Choroid plexus epithelial cell (primary cell): ENCODE measurements around the gene WDR6.

ENCODE experiments used
- DNase-seq: peaks from one replicate; pipeline ENCODE4 v3.0.0-alpha.2; 2010; ENCODE audit warnings: low read depth
- H3K4me3 ChIP-seq: 2 replicates; pipeline ENCODE4 v1.5.1; 2011; ENCODE audit warnings: low read depth, mild to moderate bottlenecking, control low read depth, low read length, moderate library complexity
- TF ChIP-seq, protein P1 (sequence below): conservative IDR thresholded peaks from 2 replicates; pipeline ENCODE4 v1.5.1; 2011; ENCODE audit warnings: low read depth, mild to moderate bottlenecking, control low read depth, inconsistent platforms, low read length, moderate library complexity

Gene WDR6

DNA sequence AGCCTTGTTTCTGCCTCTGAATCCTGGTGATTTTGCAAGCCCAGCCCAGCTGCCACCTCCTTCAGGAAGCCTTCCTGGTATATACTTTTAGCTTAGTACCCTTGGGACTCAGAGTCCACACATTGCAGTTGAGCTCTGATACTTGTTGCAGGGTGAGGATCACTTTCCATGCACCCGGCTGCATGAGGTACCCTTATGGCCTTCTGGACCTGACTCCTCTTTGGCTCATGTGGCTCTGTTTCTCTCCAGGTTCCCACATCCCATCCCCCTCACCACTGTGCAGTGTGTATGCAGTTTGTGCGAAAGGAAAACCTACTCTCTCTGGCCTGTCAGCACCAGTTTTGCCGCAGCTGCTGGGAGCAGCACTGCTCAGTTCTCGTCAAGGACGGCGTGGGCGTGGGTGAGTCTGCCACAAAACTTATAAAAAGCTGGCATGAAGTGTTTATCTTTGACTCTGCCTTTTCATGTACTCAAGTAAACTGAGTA, 40.3 kb upstream of the WDR6 start:
- H3K4me3 ChIP-seq: no peak overlapping the region
- DNase-seq: no peak
- TF ChIP-seq, protein P1, sequence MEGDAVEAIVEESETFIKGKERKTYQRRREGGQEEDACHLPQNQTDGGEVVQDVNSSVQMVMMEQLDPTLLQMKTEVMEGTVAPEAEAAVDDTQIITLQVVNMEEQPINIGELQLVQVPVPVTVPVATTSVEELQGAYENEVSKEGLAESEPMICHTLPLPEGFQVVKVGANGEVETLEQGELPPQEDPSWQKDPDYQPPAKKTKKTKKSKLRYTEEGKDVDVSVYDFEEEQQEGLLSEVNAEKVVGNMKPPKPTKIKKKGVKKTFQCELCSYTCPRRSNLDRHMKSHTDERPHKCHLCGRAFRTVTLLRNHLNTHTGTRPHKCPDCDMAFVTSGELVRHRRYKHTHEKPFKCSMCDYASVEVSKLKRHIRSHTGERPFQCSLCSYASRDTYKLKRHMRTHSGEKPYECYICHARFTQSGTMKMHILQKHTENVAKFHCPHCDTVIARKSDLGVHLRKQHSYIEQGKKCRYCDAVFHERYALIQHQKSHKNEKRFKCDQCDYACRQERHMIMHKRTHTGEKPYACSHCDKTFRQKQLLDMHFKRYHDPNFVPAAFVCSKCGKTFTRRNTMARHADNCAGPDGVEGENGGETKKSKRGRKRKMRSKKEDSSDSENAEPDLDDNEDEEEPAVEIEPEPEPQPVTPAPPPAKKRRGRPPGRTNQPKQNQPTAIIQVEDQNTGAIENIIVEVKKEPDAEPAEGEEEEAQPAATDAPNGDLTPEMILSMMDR: no peak

DNA sequence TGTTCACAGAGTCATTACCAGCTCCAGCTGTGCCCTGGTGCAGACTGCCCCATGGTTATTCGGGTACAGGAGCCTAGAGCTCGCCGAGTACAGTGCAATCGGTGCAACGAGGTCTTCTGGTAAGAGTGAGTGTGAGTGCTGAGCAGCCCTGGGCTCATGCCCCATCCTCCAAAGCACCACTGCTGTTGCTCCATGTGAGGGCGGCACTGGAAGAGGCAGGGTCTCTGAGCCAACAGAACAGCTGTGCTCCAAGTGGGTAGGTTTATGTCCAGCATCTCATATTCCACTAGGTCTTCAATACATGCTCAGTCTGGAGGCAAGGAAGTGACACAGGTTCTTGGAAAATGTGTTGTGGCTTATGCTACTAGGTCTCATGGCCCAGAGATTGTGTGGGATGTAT, 36.6 kb upstream of the WDR6 start:
- DNase-seq: no peak
- no peak overlapping the region for H3K4me3 ChIP-seq
- TF ChIP-seq, protein P1: no peak

DNA sequence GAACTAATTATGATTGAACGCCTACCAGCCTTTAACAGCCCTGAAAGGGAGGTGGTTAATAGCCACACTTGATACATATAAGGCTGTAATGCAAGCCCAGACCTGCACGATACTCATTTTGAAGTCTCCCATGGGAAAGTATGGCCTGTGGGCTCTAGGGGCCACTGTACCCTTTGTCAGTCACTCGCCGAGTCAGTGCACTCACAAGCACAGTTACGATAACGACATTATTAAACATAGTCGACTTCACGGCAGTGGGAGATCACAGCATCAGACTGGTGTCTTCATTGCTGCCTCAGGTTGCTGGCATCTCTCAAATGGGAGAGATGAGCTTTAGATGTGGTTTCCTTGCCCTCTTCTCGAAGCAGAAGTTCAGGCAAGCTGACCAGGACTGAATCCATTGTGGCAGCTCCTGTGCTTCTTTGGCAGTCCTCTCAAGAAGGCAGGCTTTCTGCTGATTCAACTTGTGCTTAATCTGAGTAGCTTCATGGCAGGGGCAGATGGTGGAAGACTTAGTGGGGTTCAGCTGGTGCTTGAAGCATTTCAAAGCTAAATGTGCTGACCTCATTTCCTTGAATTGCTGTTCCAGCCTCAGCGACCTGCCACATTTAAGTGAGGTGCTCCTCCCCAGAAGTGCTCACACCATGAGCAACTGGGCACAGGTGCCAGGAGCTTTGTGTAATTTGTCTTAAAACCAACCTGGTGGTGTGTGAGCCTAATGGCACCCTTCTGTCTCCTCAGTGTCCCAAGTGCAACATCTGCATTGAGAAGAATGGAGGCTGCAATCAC, 32.9 kb upstream of the WDR6 start:
- DNase-seq: no peak
- H3K4me3 ChIP-seq: no peak overlapping the region
- TF ChIP-seq, protein P1: no peak

DNA sequence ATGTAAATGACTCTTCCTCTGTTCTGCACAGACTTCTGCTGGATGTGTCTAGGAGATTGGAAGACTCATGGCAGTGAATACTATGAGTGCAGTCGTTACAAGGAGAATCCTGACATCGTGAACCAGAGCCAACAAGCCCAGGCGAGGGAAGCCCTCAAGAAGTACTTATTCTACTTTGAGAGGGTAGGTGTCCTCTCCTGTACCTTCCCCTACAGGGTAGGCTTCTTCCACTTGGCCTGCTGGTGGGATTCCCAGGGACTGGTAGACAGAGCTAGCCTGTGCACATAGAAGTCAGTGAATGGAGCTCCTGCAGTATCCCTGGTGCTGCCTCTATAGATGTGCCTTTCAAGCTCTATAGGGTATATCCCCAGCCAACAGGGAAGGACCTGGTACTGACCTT, 27.7 kb upstream of the WDR6 start:
- no peak for DNase-seq
- H3K4me3 ChIP-seq: no peak overlapping the region
- TF ChIP-seq, protein P1: no peak

DNA sequence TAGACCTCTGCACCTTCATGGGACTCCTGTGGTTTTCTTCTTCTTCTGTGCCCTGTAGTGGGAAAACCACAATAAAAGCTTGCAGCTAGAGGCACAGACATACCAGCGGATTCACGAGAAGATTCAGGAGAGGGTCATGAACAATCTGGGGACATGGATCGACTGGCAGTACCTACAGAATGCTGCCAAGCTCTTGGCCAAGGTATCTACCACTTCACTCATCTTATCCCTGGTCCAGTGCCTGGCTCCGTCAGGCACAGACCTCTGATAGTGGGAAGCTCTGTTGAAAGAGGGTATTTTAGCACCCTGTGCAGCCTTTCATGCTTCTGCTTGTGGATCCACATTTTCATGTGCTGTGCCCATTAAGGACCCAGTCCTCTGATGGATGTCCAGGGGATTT, 26.9 kb upstream of the WDR6 start:
- no peak overlapping the region for H3K4me3 ChIP-seq
- TF ChIP-seq, protein P1: no peak
- DNase-seq: no peak

DNA sequence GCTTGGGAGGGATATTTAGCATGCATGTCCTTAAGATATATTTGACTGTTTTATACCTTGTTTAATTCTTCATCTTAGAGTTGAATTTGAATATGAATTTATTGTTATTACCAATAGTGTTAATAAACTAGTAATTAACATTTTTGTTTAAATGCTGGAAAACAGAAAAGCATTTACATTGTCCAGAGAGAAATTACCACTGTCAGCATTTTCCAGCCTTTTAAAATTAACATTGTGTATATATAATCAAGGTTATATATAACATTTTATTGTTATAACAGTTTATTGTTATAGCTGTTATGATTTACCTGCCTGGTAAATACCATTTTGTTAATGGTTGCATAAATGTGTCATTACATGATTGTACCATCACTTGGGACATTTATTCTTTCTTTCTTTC, 25.2 kb upstream of the WDR6 start:
- no peak for DNase-seq
- no peak overlapping the region for H3K4me3 ChIP-seq
- TF ChIP-seq, protein P1: no peak

DNA sequence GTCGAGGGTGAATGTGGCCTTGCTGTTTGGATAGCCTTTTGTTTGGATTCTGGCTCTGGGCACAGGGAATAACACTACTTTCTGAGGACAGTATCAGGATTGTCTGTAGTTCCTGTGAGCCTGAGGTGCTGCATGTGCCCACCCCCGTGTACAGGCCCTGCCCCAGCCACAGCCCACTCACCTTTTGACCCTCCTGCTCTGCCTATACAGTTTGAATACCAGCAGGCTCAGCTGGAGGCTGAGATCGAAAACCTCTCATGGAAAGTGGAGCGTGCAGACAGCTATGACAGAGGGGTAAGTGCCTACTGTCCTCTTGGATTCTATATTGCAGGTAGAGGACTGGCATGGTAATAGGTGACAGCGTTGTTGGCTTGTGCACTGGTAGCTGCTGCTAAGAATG, 24.5 kb upstream of the WDR6 start:
- TF ChIP-seq, protein P1: no peak
- DNase-seq: no peak
- no peak overlapping the region for H3K4me3 ChIP-seq
